Activated naive CD4-positive, alpha-beta T cell (primary cell): ENCODE measurements around the gene ZNRF2.
A peak's percentile ranks its signal among the peaks of the same experiment; 100 is the strongest.

ENCODE experiments used
- DNase-seq, 4 experiments: peaks; one replicate each; lab custom pipeline; 2025; lab: John Stamatoyannopoulos, UW

Gene ZNRF2

GRCh38 chr7:30284298-30285066 is at the start of gene ZNRF2:
TSS of gene ZNRF2 (plus strand) at chr7:30284597. CDS start at chr7:30285358, 761 bp downstream.
- DNase-seq, result peak; percentile 95 to 99 (median 96)

- DNase-seq, result no peak
Measured at GRCh38 chr7:30237271-30237695, 47.1 kb upstream of the ZNRF2 start.

GRCh38 chr7:30238721-30239441 is 45.5 kb upstream of the ZNRF2 start:
- DNase-seq, result no peak

- no peak for DNase-seq
Measured at GRCh38 chr7:30240106-30240800, 44.1 kb upstream of the ZNRF2 start.

- DNase-seq, result no peak
Measured at GRCh38 chr7:30241767-30242166, 42.6 kb upstream of the ZNRF2 start.

DNA sequence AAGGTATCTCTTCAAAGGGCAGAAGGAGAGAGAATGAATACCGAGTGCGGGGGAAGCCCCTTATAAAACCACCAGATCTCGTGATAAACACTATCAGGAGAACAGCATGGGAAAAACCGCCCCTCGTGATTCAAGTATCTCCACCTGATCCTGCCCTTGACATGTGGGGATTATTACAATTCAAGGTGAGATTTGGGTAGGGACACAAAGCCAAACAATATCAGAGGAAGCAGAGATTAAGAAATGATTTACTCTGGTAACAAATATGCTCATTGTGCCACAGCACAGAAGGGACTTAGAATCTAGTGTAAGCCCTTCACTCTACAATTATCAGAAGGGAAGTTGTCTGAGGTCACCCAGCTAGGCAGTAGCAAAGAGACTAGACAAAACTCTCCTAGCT is 40.1 kb upstream of the ZNRF2 start:
- DNase-seq, result no peak

DNA sequence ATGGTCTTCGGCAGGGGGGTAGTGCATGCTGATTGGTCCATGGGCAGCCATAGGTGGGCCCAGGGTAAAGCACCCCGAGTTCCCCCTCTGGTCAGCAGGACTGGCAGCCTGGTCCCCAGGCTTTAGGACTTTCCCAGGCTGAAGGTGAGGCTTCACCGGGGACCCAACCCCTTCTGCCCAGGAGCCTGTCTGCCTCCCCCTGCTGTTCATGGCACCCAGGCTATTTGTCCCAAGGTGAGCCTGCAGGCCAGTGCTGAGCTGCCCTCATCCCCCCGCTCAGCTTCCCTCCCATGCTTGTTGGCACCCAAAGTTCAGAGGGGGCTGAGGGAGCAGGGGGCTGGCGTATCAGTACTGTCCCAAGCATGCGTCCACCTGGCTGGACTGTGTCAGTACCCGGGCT is 38.5 kb upstream of the ZNRF2 start:
- DNase-seq, result no peak

GRCh38 chr7:30246392-30246791 is 38.0 kb upstream of the ZNRF2 start:
- no peak for DNase-seq

DNA sequence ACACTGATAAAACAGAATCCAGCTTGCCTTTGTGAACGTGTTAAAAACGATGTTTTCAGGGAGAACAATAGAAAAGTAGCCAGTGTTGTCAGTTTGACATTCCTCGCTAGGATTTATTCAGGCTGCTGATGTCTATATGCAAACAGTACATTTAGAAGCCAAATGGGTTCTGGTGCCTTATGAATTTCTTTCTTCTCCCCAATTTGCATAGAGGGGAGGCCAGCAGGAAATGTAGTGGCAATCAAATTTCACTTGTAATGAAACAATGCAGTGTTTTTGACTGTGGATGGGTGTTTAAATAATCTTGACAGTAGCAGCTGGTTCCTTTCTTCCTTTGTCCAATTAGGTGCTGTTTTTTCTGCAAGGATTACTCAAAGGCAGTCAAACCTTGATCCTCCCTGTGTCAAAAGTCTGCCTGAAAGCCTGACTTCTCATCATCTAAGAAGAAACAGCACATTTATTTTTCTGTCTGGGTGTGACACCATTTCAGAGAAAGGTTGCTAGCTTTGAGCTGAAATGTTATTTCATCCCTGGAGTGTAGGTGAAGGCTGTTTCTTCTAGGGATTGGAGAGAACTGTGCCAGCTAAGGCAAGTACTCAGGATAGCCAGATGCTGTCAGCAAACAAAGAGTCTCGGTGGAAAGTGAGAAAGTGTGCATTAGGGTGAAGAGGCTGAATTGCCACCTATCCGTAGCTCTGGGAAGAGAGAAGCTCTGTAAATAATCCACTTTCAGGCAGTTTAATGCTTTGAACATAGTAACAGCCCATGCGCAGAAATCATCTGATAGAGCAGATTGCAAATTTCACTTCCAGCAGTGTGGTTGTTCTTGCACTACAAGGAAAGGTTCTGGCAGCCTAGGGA is 36.6 kb upstream of the ZNRF2 start:
- no peak for DNase-seq

DNA sequence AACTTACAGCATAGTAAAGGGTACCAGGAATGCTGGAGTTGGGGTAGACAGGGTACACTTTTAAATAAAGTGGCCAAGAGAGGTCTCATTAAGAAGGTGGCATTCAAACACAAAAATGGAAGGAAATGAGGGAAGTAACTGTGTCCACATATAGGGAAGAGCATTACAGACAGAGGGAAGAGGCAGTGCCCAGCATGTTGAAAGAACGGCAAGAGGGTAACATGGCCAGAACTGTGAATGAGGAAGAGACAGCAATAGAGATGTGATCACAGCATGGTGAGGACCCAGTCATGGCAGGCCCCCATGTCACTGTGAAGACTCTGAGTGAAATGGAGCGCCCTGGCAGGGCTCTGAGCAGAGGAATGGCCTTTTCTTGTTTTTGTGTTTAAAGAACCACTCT is 35.1 kb upstream of the ZNRF2 start:
- DNase-seq, result no peak

- DNase-seq, result no peak
Measured at GRCh38 chr7:30249986-30250774, 34.2 kb upstream of the ZNRF2 start.

- DNase-seq, result no peak
Measured at GRCh38 chr7:30251708-30252329, 32.6 kb upstream of the ZNRF2 start.

GRCh38 chr7:30252885-30253795 is 31.3 kb upstream of the ZNRF2 start:
- no peak for DNase-seq

GRCh38 chr7:30253796-30254165 is 30.6 kb upstream of the ZNRF2 start:
- no peak for DNase-seq

- DNase-seq, result no peak
Measured at GRCh38 chr7:30254248-30254647, 30.1 kb upstream of the ZNRF2 start.

- DNase-seq, result no peak
Measured at GRCh38 chr7:30254717-30255063, 29.7 kb upstream of the ZNRF2 start.

- no peak for DNase-seq
Measured at GRCh38 chr7:30255064-30255769, 29.2 kb upstream of the ZNRF2 start.

DNA sequence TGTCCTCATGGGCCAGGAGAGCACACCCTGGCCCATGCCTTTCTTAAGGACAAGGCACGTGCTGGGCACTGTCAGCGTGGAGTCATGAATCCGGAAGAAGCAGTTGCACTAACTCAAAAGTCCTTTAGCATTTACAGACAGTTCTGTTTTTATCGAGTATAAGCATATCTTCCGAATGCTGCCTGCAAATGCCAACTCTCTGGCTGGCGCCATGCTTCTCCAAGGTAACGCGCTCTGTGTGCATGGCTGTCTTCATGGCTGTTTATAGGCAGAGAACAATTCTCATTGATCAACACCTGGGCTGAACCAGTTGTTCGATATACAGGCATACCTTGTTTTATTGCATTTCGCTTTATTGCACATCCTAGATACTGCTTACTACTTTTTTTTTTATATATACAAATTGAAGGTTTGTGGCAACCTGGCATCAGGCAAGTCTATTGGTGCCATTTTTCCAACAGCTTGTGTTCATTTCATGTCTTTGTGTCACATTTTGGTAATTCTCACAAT is 28.0 kb upstream of the ZNRF2 start:
- DNase-seq, result no peak

DNA sequence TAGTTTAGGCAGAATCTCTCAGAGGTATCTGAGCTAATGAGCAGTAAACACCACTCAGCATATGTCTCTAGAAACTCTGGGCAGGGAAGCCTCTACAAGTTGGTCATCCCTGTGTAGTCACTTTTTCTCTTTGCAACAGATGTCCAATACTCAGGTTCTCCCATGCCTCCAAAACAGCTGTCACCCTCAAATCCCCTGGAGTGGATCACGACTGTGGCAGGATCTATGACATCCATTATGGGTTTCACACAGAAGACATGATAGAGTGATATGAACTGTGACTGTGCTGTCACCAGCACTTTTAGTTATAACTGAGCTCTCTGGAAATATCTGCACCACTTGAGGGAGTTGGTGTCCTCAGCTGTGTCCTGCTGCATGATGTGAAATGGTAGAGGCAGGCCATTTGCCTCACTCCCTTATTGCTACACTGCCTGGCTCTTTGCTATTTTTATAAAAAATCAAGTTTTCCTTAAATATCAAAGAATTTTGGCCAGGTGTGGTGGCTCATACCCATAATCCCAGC is 24.1 kb upstream of the ZNRF2 start:
- no peak for DNase-seq
